ENCODE data around the gene TRMT2A.

TRMT2A gene

DNA sequence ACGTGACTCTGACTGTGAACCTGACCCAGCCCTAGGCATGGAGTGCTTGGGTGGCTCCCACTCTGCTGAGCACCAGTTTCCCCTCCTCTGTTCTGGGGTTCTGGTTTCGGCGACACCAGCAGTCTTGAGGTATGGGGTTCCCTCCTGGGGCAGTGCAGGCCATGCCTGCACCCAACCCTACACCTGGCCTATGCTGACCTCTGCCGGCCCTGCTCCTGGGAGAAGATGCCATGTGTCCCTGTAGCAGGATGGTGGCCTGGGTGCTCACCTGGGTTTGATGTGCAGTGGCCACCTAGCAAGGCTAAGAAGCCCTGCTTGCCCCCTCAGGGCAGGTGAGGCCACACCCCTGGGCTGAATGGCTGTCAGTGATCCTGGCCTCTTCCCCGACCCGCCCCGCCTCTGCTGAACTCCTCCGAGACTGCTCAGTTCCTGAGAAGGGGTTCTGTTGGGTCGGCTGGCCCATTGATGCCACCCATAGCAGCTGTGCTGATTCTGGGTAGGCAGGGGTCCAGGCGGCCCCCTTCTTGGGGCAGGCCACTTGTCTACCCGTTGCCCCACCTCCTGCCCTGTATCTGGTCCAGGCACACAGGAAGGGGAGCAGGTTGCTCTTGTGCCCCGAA lies 17.0 kb upstream of the TRMT2A start:
- H3K27ac ChIP-seq: peak overlapping the region; percentile 86
- POLR2A ChIA-PET (ENCODE audit: low non-redundant PET): no interaction called here
- no peak for DNase-seq (ENCODE audit: low spot score)
- CTCF ChIA-PET: no interaction called here
- TF ChIP-seq, protein P1, sequence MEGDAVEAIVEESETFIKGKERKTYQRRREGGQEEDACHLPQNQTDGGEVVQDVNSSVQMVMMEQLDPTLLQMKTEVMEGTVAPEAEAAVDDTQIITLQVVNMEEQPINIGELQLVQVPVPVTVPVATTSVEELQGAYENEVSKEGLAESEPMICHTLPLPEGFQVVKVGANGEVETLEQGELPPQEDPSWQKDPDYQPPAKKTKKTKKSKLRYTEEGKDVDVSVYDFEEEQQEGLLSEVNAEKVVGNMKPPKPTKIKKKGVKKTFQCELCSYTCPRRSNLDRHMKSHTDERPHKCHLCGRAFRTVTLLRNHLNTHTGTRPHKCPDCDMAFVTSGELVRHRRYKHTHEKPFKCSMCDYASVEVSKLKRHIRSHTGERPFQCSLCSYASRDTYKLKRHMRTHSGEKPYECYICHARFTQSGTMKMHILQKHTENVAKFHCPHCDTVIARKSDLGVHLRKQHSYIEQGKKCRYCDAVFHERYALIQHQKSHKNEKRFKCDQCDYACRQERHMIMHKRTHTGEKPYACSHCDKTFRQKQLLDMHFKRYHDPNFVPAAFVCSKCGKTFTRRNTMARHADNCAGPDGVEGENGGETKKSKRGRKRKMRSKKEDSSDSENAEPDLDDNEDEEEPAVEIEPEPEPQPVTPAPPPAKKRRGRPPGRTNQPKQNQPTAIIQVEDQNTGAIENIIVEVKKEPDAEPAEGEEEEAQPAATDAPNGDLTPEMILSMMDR (conservative IDR thresholded peaks at IDR 0.05; ENCODE audit: low read depth): no peak

DNA sequence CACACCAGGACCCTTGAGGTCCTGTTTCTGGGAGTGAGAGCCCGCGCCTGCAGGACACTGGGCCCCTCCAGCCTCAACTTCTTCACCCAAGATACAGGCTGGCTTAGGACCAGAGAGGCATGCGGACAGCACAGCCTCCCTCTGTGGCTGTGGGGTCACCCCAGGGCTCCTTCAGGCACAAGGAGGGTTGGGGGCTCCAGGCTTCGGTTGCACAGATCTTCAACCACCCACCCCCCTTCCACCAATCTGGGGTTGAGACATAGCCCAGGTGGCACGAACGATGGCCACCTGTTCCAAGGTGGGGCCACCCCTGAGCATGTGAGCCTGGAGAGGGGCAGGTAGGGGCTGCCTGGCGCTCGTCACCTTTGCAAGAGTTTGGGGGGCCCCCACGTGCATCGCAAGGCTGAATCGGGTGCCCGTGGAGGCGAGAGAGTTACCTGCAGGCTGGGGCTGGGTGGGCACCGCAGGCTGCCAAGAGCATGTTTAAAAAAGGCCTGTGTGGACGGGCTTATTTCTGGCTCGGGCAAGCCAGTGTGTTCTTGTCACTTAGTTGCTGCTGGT lies 15.7 kb upstream of the TRMT2A start:
- DNase-seq (ENCODE audit: low spot score): no peak
- POLR2A ChIA-PET (ENCODE audit: low non-redundant PET): no interaction called here
- H3K27ac ChIP-seq: peak overlapping the region; percentile 86
- CTCF ChIA-PET: no interaction called here
- TF ChIP-seq, protein P1 (conservative IDR thresholded peaks at IDR 0.05; ENCODE audit: low read depth): no peak

DNA sequence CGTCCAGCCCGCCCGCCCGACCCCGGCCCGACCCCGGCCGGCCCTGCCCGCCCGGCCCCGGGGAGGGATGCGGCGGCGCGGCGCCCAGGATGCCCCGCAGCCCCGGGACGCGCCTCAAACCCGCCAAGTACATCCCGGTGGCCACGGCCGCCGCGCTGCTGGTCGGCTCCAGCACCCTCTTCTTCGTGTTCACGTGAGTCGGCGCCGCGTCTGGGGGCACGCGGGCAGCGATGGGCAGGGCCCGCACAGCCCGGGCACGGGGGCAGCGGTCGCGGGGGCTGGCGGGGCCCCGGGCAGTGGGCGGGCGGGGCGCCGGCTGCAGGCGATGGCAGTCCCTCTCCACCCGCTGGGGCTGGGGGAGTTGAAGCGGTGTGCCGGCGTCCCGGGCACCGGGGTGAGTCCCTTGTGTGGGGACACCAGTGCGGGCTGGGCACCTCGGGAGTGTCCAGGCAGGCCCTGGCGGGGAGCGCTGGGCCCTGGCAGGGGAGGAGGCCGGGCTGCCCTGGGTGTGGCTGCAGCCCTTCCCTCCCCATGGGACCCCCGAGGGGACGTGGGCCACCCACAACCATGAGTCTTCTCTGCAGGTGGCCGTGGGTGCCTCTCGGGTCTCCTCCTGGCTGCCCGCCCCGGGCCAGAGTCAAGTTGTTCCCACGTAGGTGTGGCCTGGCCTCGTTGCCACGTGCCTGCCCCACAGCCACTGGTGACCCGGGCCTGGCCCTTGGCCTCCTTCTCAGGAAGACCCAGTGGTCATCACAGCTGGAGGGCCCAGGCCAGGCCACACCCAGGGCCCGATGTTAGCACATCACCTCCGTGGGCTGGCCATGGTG lies 15.0 kb upstream of the TRMT2A start:
- ChIA-PET POLR2A (ENCODE audit: low non-redundant PET) (no interaction called here), CTCF (no interaction called here)
- TF ChIP-seq, protein P1 (conservative IDR thresholded peaks at IDR 0.05; ENCODE audit: low read depth): no peak
- DNase-seq (ENCODE audit: low spot score): no peak
- peak overlapping the region; percentile 86 for H3K27ac ChIP-seq

DNA sequence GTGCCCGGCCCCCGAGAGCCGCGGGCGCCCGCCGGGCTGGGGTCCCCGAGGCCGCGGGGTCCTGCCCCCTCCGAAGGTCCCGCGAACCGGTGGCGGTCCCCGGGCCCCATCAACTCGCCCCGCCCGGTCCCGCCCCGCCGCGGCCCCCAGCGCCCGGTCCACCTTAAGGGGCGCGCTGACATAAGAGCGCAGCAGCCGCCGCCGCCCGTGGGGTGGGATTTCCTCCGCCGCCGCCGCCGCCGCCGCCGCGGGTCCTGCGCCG lies 14.5 kb upstream of the TRMT2A start, which contains the start of gene ZDHHC8:
TSS of gene ZDHHC8 (plus strand) at position 208 of the 262 bp plus-strand sequence. CDS start 144 bp downstream, outside the sequence.
- ChIA-PET POLR2A (ENCODE audit: low non-redundant PET) (no interaction called here), CTCF (no interaction called here)
- peak within 1 kb of the TSS; percentile 86 for H3K27ac ChIP-seq
- DNase-seq (ENCODE audit: low spot score): no peak
- TF ChIP-seq, protein P1 (conservative IDR thresholded peaks at IDR 0.05; ENCODE audit: low read depth): no peak

DNA sequence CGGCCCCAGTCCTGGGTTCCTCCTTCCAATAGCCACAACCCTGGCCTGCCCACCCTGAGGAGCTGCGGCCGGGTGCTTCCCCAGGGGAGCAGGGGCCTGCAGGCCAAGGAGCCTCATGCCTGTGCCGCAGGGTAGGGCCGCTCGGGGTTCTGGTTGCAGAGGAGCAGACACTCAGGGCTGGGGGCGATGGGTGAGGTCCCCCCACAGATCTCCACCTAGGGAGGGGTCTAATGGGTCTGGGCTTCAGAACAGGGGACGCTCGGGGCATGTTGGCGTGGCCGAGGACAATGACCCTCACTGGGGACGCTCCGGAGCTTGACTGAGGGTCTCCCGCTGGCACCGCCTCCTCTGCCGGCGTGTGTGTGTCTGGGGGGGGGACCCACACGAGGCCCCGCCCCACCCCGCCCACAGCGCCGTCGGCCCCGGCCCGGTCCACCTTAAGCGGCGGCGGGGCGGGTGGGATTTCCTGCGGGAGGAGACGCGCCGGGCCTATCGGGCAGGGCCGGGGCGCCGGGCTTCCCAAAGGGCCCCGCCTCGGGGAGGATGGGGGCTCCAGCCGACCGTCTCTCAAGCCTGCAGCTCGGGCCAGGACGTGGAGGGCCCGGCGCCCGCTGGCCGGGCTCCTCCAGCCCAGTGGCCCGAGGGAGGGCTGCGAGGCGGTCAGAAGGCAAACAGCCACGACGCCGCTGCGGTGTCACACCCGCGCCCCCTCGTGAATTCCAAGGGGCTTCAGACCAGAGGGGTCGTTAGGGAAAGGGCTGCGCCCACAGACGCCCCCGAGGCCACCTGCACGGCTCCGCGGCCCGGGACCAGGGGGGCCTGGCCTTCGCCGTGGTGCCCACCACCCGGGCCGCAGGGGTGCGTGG lies 13.9 kb upstream of the TRMT2A start:
- H3K27ac ChIP-seq: peak overlapping the region; percentile 86
- ChIA-PET CTCF (interaction anchor here (0.6 kb wide), 2 partner anchors 65 to 283 kb away, joined by 3 read pairs; no protein-coding TSS in a partner anchor), POLR2A (ENCODE audit: low non-redundant PET) (no interaction called here)
- peak; percentile 53 for DNase-seq (ENCODE audit: low spot score)
- TF ChIP-seq, protein P1 (conservative IDR thresholded peaks at IDR 0.05; ENCODE audit: low read depth): no peak

DNA sequence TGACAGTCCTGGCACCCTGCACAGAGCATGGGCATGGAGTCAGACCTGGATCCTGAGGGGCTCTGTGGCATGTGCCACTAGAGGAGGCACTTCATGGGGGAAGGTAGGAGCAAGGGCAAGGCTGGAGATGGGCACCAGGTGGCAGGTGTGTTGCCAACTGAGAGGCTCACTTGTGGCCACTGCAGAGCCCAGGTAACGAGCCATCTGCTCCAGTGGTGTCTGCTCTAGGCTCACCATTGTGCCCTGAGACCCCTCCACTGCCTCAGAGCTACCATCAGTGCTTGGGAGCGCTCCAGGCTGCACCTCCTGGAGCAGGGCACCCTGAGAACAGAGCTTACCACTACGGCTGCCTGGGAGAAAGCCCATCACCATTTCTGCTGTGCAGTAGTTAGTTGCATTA lies 13.3 kb upstream of the TRMT2A start:
- POLR2A ChIA-PET (ENCODE audit: low non-redundant PET): no interaction called here

More for the DNA sequence above, 13.3 kb upstream of the TRMT2A start:
- DNase-seq (ENCODE audit: low spot score): no peak
- TF ChIP-seq, protein P1 (conservative IDR thresholded peaks at IDR 0.05; ENCODE audit: low read depth): no peak
- peak overlapping the region; percentile 86 for H3K27ac ChIP-seq
- CTCF ChIA-PET: interaction anchor here (0.6 kb wide), 1 partner anchor 65 kb away, joined by 3 read pairs; no protein-coding TSS in a partner anchor

Data from RWPE1 (cell line).